ENCODE measurements around the gene POLA2.
"Not testable (repeated sequence)": the region's sequence is repeated elsewhere in the genome, so short reads cannot be mapped to it uniquely, and the experiment has no call there.

Gene POLA2

GRCh38 chr11:65329944-65330403 is 68.2 kb downstream of the POLA2 start:
- peak; percentile 64 for ATAC-seq
- TF ChIP-seq ZNF70 (CRISPR knock-in tag; IDR thresholded peaks at IDR 0.05) = no peak
- TF ChIP-seq CSDC2 (CRISPR knock-in tag; IDR thresholded peaks at IDR 0.05) = no peak

GRCh38 chr11:65330544-65330943 is 68.8 kb downstream of the POLA2 start:
- no peak for ATAC-seq
- TF ChIP-seq TOX (CRISPR knock-in tag; IDR thresholded peaks at IDR 0.05; ENCODE audit: borderline replicate concordance) (no peak), CREB5 (CRISPR knock-in tag; IDR thresholded peaks at IDR 0.05; ENCODE audit: low read depth) (no peak), ZNF70 (CRISPR knock-in tag; IDR thresholded peaks at IDR 0.05) (no peak), TSHZ2 (CRISPR knock-in tag; IDR thresholded peaks at IDR 0.05) (no peak), SNAI2 (CRISPR knock-in tag; IDR thresholded peaks at IDR 0.05) (no peak), BACH2 (CRISPR knock-in tag; IDR thresholded peaks at IDR 0.05; ENCODE audit: borderline replicate concordance) (no peak), PATZ1 (CRISPR knock-in tag; IDR thresholded peaks at IDR 0.05; ENCODE audit: borderline replicate concordance) (no peak), ZNF8 (CRISPR knock-in tag; IDR thresholded peaks at IDR 0.05) (no peak), ISL1 (CRISPR knock-in tag; IDR thresholded peaks at IDR 0.05) (no peak), GLIS3 (CRISPR knock-in tag; IDR thresholded peaks at IDR 0.05) (no peak), ESRRG (CRISPR knock-in tag; IDR thresholded peaks at IDR 0.05) (no peak), ARNTL (CRISPR knock-in tag; IDR thresholded peaks at IDR 0.05; ENCODE audit: borderline replicate concordance, low read depth) (no peak), ZNF565 (CRISPR knock-in tag; conservative IDR thresholded peaks at IDR 0.05; ENCODE audit: low read depth) (no peak), OSR1 (CRISPR knock-in tag; IDR thresholded peaks at IDR 0.05) (no peak), TCF4 (CRISPR knock-in tag; IDR thresholded peaks at IDR 0.05; ENCODE audit: borderline replicate concordance) (no peak), ZC3H10 (CRISPR knock-in tag; IDR thresholded peaks at IDR 0.05) (no peak), ZFP3 (CRISPR knock-in tag; IDR thresholded peaks at IDR 0.05) (no peak), CSRNP3 (CRISPR knock-in tag; IDR thresholded peaks at IDR 0.05) (no peak), RARB (CRISPR knock-in tag; IDR thresholded peaks at IDR 0.05) (no peak), POU6F1 (CRISPR knock-in tag; IDR thresholded peaks at IDR 0.05; ENCODE audit: borderline replicate concordance, low read depth) (no peak)

GRCh38 chr11:65332591-65332990 is 70.8 kb downstream of the POLA2 start:
- ATAC-seq = not testable (repeated sequence)

Measured in SK-N-SH treated with all-trans-retinoic acid at 6 μM for 48 hours (cell line).